ENCODE data around the gene ROBO4. TPM values are rescaled to one million over a fixed set of nuclear protein-coding genes. Genes with fewer than 3 reads are reported as not detected.
A peak's percentile ranks its signal among the peaks of the same experiment; 100 is the strongest.

ROBO4 gene
- total and polyA plus RNA-seq, 4 donors = 2.4 to 41.9 (median 11.2) TPM

DNA sequence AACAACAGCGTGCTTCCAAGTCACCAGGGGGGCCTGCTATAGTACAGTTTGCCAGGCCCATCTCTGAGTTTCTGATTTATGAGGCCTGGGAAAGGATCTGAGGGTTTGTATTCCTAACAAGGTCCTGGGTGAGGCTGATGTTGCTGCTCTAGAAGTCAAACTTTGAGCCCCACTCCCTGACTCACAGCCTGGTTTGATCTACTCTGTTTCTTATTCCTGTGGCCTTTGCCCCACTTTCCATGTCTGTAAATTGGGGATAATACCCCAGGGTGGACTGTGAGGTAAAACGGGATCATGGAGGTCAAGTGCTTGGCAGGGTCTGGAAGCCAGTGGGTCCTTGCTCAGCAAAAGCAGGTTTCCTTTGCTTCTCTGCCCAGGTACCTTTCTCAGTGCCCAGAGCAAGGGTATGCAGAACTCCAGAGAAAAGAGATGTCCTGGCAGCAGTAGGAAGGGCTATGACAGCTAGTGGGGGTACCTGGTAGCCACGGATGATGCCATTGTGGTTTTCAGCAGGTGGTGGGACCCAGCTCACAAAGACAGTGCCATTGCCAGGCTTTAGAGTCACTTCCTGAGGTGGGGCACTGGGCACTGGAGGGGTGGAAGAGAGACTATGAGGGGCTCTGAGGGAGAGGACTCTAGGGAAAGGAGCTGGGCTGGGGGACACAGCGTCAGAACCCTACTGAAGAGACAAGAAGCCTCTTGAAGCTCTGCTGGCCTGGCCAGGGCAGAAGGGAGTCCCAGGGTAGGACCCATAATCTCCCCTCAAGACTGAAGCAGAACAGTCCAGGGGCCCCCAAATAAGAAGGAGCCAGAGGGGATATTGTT is 2.8 kb downstream of the ROBO4 start:
- no peak overlapping the region for H3K27ac ChIP-seq (ENCODE audit: low read depth in 1 of 2, low read length in 2 of 2)
- no peak overlapping the region for H3K4me3 ChIP-seq (ENCODE audit: low read length in 2 of 2)
- no peaks in the 10 kb centered on the region for H3K4me1 ChIP-seq (ENCODE audit: control insufficient read depth in 1 of 2, insufficient read depth in 2 of 2, low read length in 2 of 2)
- H3K36me3 ChIP-seq (ENCODE audit: control insufficient read depth in 1 of 2, insufficient read depth in 2 of 2, low read length in 1 of 2) = no peaks in the 10 kb centered on the region
- DNase-seq (no peak), ATAC-seq (ENCODE audit: low FRiP score) (no peak)
- 87% methylated on average over 4 of the region's 4 CpGs for WGBS, 2 donors
- intact Hi-C loops (cut with DNase I) = no loop called here
- H3K9me3 ChIP-seq (ENCODE audit: control insufficient read depth, low read length) = no peaks in the 10 kb centered on the region
- H3K27me3 ChIP-seq (ENCODE audit: control insufficient read depth in 1 of 2, insufficient read depth in 2 of 2, low read length in 1 of 2) = no peaks in the 10 kb centered on the region

DNA sequence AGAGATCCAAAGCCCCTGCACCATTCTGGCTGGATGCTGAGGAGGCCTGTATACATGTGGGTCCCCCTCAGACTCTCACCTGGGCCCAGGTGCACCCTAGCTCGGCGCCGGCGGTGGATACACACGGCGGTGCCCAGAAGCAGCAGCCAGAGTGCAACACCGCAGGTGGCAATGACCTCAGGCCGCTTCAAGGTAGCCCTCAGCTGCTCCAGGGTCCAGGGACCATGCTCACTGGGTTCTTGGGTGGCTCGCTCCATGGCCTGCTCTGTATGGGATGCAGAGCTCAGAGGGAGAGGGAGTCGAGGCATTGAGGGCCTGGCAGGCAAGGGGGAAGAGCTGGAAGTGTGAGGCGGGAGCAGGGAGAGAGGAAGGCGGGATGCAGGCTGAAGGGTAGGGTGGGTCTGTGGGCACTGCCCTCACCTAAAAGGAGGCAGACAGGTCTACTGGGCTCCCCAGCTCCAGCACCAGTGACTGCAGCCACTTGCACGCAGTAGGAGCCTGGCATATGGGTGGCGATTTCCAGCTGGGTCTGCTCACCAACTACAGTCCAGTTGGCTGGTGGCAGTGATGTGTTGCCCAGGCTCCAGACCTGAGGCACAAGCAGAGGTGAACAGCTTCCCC is 3.8 kb downstream of the ROBO4 start:
- no peak overlapping the region for H3K27ac ChIP-seq (ENCODE audit: low read depth in 1 of 2, low read length in 2 of 2)
- no peaks in the 10 kb centered on the region for H3K4me1 ChIP-seq (ENCODE audit: control insufficient read depth in 1 of 2, insufficient read depth in 2 of 2, low read length in 2 of 2)
- no peak for ATAC-seq (ENCODE audit: low FRiP score)
- H3K9me3 ChIP-seq (ENCODE audit: control insufficient read depth, low read length) = no peaks in the 10 kb centered on the region
- H3K27me3 ChIP-seq (ENCODE audit: control insufficient read depth in 1 of 2, insufficient read depth in 2 of 2, low read length in 1 of 2) = no peaks in the 10 kb centered on the region
- intact Hi-C loops (cut with DNase I) = no loop called here
- no peak overlapping the region for H3K4me3 ChIP-seq (ENCODE audit: low read length in 2 of 2)
- H3K36me3 ChIP-seq (ENCODE audit: control insufficient read depth in 1 of 2, insufficient read depth in 2 of 2, low read length in 1 of 2) = no peaks in the 10 kb centered on the region
- WGBS, 2 donors = 91 to 92% methylated on average over 14 of the region's 14 CpGs
- no peak for DNase-seq

DNA sequence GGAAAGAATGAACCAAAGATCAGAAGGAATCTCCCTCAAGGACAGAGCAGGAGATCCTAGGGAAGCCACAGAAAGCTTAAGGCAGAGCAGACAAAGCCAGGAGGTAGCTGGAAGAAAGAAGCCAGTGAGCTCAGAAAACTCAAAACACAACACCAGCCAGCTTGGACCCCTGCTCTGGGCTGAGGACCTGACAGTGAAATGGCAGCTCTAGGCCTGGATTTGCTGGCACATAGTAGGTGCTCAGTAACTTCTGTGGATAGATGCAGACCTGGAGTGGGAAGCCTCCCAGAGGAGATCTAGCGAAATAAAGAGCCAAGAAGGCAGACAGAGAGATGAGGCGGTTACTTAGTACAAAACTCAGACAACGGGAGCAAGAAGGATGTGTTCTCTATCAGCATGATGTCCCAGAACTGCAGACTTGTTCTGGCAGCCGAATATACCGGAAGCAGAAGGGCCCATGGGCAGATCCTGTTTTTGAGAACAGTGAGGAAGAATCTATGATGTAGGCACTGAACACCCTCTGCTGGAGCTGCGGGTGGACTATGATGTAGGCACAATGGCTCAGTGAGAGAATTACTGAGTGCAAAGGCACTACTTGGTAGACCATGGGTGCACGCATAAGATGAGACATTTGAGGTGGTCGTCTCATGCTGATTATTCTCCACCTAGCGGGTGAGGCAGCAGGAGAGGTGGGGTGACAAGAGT is 4.8 kb downstream of the ROBO4 start:
- intact Hi-C loops (cut with DNase I) = no loop called here
- H3K27ac ChIP-seq (ENCODE audit: low read depth in 1 of 2, low read length in 2 of 2) = no peak overlapping the region
- DNase-seq = no peak
- no peak overlapping the region for H3K4me3 ChIP-seq (ENCODE audit: low read length in 2 of 2)
- no peak for ATAC-seq (ENCODE audit: low FRiP score)
- WGBS, 2 donors = 90 to 91% methylated on average over 9 of the region's 9 CpGs
- H3K27me3 ChIP-seq (ENCODE audit: control insufficient read depth in 1 of 2, insufficient read depth in 2 of 2, low read length in 1 of 2) = no peaks in the 10 kb centered on the region
- H3K9me3 ChIP-seq (ENCODE audit: control insufficient read depth, low read length) = no peaks in the 10 kb centered on the region
- no peaks in the 10 kb centered on the region for H3K36me3 ChIP-seq (ENCODE audit: control insufficient read depth in 1 of 2, insufficient read depth in 2 of 2, low read length in 1 of 2)
- H3K4me1 ChIP-seq (ENCODE audit: control insufficient read depth in 1 of 2, insufficient read depth in 2 of 2, low read length in 2 of 2) = no peaks in the 10 kb centered on the region

DNA sequence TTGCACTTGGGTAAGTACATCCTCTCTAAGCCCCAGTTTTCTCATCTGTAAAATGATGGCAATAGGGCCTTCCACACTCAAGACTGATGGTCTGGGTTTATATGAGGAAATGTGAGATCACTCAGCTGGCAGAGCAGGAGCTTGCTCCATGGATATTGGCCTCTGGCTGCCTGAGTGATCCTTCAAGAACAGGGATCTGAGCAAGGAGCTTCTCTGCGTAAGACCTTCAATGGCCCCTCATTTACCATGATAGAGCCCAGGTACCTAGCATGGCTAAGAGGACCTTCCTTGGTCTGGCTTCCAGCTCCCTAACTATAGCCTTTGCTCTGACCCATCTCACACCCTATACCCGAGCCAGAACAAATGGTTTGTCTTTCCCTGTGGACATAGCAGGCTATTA is 5.5 kb downstream of the ROBO4 start:
- 87 to 92% methylated on average over 2 of the region's 2 CpGs for WGBS, 2 donors
- DNase-seq = no peak
- no peaks in the 10 kb centered on the region for H3K27me3 ChIP-seq (ENCODE audit: control insufficient read depth in 1 of 2, insufficient read depth in 2 of 2, low read length in 1 of 2)
- intact Hi-C loops (cut with DNase I) = no loop called here
- H3K27ac ChIP-seq (ENCODE audit: low read depth in 1 of 2, low read length in 2 of 2) = no peak overlapping the region
- no peak overlapping the region for H3K4me3 ChIP-seq (ENCODE audit: low read length in 2 of 2)
- H3K36me3 ChIP-seq (ENCODE audit: control insufficient read depth in 1 of 2, insufficient read depth in 2 of 2, low read length in 1 of 2) = no peaks in the 10 kb centered on the region
- no peak for ATAC-seq (ENCODE audit: low FRiP score)
- H3K4me1 ChIP-seq (ENCODE audit: control insufficient read depth in 1 of 2, insufficient read depth in 2 of 2, low read length in 2 of 2) = no peaks in the 10 kb centered on the region
- no peaks in the 10 kb centered on the region for H3K9me3 ChIP-seq (ENCODE audit: control insufficient read depth, low read length)

DNA sequence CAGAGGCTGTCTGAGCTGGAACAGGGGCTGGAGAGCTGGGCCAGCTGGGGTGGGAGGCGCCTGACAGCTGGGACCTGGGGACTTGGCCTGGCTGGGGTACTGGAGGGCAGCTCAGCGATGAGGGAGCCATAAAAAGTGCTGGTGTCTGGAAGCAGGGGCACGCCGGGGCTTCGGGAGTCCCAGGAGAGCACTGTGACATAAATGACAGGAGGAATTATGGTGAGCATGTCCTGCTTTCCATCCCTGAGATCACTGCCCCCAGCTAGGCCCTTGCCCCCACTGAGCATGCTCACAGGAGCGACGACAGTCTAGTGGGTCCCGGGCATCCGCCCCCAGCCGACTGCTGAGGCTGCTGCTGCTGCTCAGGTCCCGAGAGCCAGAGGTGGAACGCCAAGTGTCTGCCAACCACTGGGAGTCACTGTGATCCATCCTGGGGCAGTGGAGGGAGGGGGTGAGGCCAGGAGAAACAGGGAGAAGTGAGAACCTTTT is 6.2 kb downstream of the ROBO4 start:
- WGBS, 2 donors = 25 to 28% methylated on average over 12 of the region's 12 CpGs
- intact Hi-C loops (cut with DNase I) = no loop called here
- ATAC-seq (ENCODE audit: low FRiP score) = peak; percentile 26
- no peaks in the 10 kb centered on the region for H3K36me3 ChIP-seq (ENCODE audit: control insufficient read depth in 1 of 2, insufficient read depth in 2 of 2, low read length in 1 of 2)
- no peak overlapping the region for H3K27ac ChIP-seq (ENCODE audit: low read depth in 1 of 2, low read length in 2 of 2)
- H3K9me3 ChIP-seq (ENCODE audit: control insufficient read depth, low read length) = no peaks in the 10 kb centered on the region
- DNase-seq = no peak
- no peak overlapping the region for H3K4me3 ChIP-seq (ENCODE audit: low read length in 2 of 2)
- no peaks in the 10 kb centered on the region for H3K4me1 ChIP-seq (ENCODE audit: control insufficient read depth in 1 of 2, insufficient read depth in 2 of 2, low read length in 2 of 2)
- H3K27me3 ChIP-seq (ENCODE audit: control insufficient read depth in 1 of 2, insufficient read depth in 2 of 2, low read length in 1 of 2) = no peaks in the 10 kb centered on the region

DNA sequence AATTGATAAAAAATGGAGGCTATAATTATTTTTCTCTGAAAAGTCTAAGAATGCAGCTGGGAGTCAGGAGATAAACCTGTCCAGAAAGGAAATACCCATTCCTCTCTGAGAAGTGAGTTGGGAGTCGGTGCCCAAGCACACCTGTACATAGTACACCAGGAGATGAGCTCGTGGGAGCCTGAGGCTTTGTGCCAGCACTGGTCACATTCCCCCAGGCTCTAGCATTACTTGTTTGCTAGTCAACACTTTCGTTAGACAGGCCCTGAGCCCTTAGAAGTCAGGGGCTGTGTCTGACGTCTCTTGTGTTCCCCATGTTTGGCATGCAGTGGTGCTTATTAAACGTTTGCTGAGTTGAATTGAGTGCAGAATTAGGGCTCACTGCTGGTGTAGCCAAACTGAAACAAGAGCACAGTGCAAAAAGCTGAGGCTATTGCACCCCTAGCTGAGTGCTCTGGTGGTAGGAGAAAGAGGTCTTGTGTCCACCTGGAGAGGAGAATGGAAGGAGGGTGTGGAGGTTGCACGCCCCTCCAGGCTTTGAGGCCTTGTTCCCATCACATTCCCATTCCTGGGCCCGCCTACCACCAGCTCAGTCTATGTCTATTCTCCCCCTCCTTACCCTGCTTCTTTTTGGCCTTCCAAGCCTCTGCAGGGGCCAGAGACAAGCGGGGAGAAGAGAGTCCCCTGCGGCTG is 6.8 kb downstream of the ROBO4 start:
- Histone ChIP-seq H3K27me3 (ENCODE audit: control insufficient read depth in 1 of 2, insufficient read depth in 2 of 2, low read length in 1 of 2) (no peaks in the 10 kb centered on the region), H3K36me3 (ENCODE audit: control insufficient read depth in 1 of 2, insufficient read depth in 2 of 2, low read length in 1 of 2) (no peaks in the 10 kb centered on the region), H3K27ac (ENCODE audit: low read depth in 1 of 2, low read length in 2 of 2) (no peak overlapping the region), H3K9me3 (ENCODE audit: control insufficient read depth, low read length) (no peaks in the 10 kb centered on the region), H3K4me1 (ENCODE audit: control insufficient read depth in 1 of 2, insufficient read depth in 2 of 2, low read length in 2 of 2) (no peaks in the 10 kb centered on the region), H3K4me3 (ENCODE audit: low read length in 2 of 2) (no peak overlapping the region)
- ATAC-seq (ENCODE audit: low FRiP score) (no peak), DNase-seq (no peak)
- intact Hi-C loops (cut with DNase I) = no loop called here
- 84% methylated on average over 9 of the region's 9 CpGs for WGBS, 2 donors

DNA sequence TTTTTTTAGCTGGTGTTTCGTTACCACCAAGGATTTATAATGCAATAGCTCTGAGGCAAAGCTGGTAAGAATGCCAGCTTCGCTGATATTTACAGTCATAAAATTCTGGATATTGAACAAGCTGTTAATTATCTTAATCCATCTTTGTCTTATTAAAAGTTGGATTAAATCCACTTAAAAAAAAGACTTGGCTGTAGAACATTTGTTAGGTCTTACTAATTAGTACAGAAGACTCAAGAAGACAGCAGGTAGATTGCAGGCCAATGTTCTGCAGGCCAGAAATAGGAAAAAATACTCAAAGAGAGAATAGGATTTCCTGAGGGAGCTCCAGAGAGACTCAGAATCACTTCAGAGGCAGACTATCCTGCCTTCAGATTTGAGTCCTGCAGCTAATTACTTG is 7.5 kb downstream of the ROBO4 start:
- H3K4me3 ChIP-seq (ENCODE audit: low read length in 2 of 2) = no peak overlapping the region
- no peak for ATAC-seq (ENCODE audit: low FRiP score)
- H3K9me3 ChIP-seq (ENCODE audit: control insufficient read depth, low read length) = no peaks in the 10 kb centered on the region
- H3K36me3 ChIP-seq (ENCODE audit: control insufficient read depth in 1 of 2, insufficient read depth in 2 of 2, low read length in 1 of 2) = no peaks in the 10 kb centered on the region
- no peaks in the 10 kb centered on the region for H3K4me1 ChIP-seq (ENCODE audit: control insufficient read depth in 1 of 2, insufficient read depth in 2 of 2, low read length in 2 of 2)
- intact Hi-C loops (cut with DNase I) = no loop called here
- no peak for DNase-seq
- 95 to 97% methylated on average over 2 of the region's 2 CpGs for WGBS, 2 donors
- no peak overlapping the region for H3K27ac ChIP-seq (ENCODE audit: low read depth in 1 of 2, low read length in 2 of 2)
- H3K27me3 ChIP-seq (ENCODE audit: control insufficient read depth in 1 of 2, insufficient read depth in 2 of 2, low read length in 1 of 2) = no peaks in the 10 kb centered on the region

DNA sequence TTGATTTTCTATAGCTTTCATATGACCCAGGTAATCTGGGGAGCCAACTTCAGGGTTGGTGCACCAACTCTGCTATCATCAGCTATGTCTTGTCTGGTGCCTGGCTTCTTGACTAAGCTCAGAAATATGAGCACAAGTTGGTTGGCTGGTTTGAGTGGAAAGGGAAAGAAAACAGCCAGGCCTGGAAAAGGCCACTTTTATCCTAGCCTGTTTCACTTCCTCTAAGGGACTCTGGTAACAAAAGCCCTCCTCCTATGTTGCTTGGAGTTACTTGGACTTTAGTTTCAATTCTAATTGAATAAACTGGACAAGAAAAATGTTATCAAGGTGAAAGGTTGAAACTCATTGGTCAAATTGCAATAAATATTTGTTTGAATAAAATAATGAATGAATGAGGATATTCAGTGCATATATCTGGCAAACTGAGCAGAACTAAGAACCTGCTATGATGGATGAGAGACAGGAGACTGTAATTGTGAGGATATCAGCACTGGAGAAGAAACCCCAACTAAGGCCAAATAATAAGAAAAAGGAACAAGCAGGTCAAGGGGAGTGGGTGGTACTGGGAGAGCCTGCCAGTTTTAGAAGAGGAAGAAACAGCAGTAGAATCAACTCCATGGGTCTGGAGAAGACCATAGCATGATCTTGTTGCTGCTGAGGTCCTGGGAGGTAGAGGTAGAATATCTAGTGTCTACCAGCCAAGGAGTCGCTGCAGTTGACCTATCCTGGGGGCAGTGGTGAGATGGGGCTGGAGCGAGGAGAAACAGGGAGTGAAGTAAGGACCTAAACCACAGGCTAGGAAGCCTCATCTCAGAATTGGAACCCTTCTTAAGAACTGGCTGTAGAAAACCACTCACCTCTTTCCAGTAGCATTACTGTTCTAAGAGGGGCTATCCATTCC is 8.2 kb downstream of the ROBO4 start:
- intact Hi-C loops (cut with DNase I) = no loop called here
- H3K27me3 ChIP-seq (ENCODE audit: control insufficient read depth in 1 of 2, insufficient read depth in 2 of 2, low read length in 1 of 2) = no peaks in the 10 kb centered on the region
- H3K27ac ChIP-seq (ENCODE audit: low read depth in 1 of 2, low read length in 2 of 2) = no peak overlapping the region
- no peaks in the 10 kb centered on the region for H3K9me3 ChIP-seq (ENCODE audit: control insufficient read depth, low read length)
- DNase-seq (no peak), ATAC-seq (ENCODE audit: low FRiP score) (no peak)
- H3K4me1 ChIP-seq (ENCODE audit: control insufficient read depth in 1 of 2, insufficient read depth in 2 of 2, low read length in 2 of 2) = no peaks in the 10 kb centered on the region
- WGBS, 2 donors = 94 to 100% methylated on average over 2 of the region's 2 CpGs
- no peaks in the 10 kb centered on the region for H3K36me3 ChIP-seq (ENCODE audit: control insufficient read depth in 1 of 2, insufficient read depth in 2 of 2, low read length in 1 of 2)
- no peak overlapping the region for H3K4me3 ChIP-seq (ENCODE audit: low read length in 2 of 2)
